GM23338 (cell line): Measurements from ENCODE around the gene TPST2. TPM values are rescaled to one million over a fixed set of nuclear protein-coding genes. Genes with fewer than 3 reads are reported as not detected.

Experiments used
- ATAC-seq: fragments of 200-7000 bp; cut with Tn5 transposase; 3 replicates; pipeline ENCODE4 v1.9.1; 2020
- DNase-seq: peaks from one replicate; pipeline ENCODE4 v3.0.0-alpha.2; 2015; ENCODE audit warnings: low spot score
- H2AFZ ChIP-seq: fragments of 200-600 bp; sonication (generic); 2 replicates; pipeline ENCODE4 v1.8.0; 2016; ENCODE audit warnings: antibody characterized with exemption, mild to moderate bottlenecking, moderate library complexity
- H3F3A ChIP-seq: fragments of 200-600 bp; sonication (generic); replicated peaks from 2 replicates; pipeline ENCODE4 v1.8.0; 2017; ENCODE audit warnings: antibody characterized with exemption, mixed run types, low read depth
- H3K27ac ChIP-seq: fragments of 200-600 bp; sonication (generic); 2 replicates; pipeline ENCODE4 v1.6.1; 2016; ENCODE audit warnings: low read depth
- H3K27me3 ChIP-seq: fragments of 200-600 bp; sonication (generic); 2 replicates; pipeline ENCODE4 v1.8.0; 2016; ENCODE audit warnings: mild to moderate bottlenecking, mixed run types, moderate library complexity; ENCODE audit not compliant: insufficient read depth
- H3K36me3 ChIP-seq: fragments of 200-600 bp; sonication (generic); 2 replicates; pipeline ENCODE4 v1.8.0; 2016; ENCODE audit warnings: mild to moderate bottlenecking; ENCODE audit not compliant: insufficient read depth
- H3K4me1 ChIP-seq: fragments of 200-600 bp; sonication (generic); 2 replicates; pipeline ENCODE4 v1.8.0; 2016; ENCODE audit warnings: mild to moderate bottlenecking, moderate library complexity; ENCODE audit not compliant: insufficient read depth
- H3K4me2 ChIP-seq: fragments of 200-600 bp; sonication (generic); 2 replicates; pipeline ENCODE4 v1.7.1; 2017; ENCODE audit warnings: mixed run types
- H3K4me3 ChIP-seq: fragments of 200-600 bp; sonication (generic); 2 replicates; pipeline ENCODE4 v1.6.1; 2016; ENCODE audit warnings: mixed run types
- H3K79me2 ChIP-seq: fragments of 200-600 bp; sonication (generic); replicated peaks from 2 replicates; pipeline ENCODE4 v1.8.0; 2017; ENCODE audit warnings: mild to moderate bottlenecking; ENCODE audit not compliant: insufficient read depth
- H3K9me2 ChIP-seq: fragments of 200-600 bp; sonication (generic); 2 replicates; pipeline ENCODE4 v1.8.0; 2017; ENCODE audit not compliant: insufficient read depth
- H4K20me1 ChIP-seq: fragments of 200-600 bp; sonication (generic); replicated peaks from 2 replicates; pipeline ENCODE4 v1.8.0; 2017; ENCODE audit warnings: mild to moderate bottlenecking; ENCODE audit not compliant: insufficient read depth
- H3K27ac Mint-ChIP-seq: 2 replicates; pipeline ENCODE4 v1.8.0; 2020; ENCODE audit warnings: inconsistent platforms, mild to moderate bottlenecking, moderate library complexity, mixed read lengths
- H3K27me3 Mint-ChIP-seq: 3 replicates; pipeline ENCODE4 v1.8.0; 2022; ENCODE audit warnings: low read depth, mild to moderate bottlenecking, moderate library complexity, mixed read lengths, inconsistent platforms; ENCODE audit not compliant: insufficient read depth, poor library complexity
- H3K36me3 Mint-ChIP-seq: 3 replicates; pipeline ENCODE4 v1.8.0; 2021; ENCODE audit warnings: low read depth, mild to moderate bottlenecking, inconsistent platforms, moderate library complexity, mixed read lengths
- H3K4me1 Mint-ChIP-seq: 3 replicates; pipeline ENCODE4 v1.8.0; 2020; ENCODE audit warnings: mild to moderate bottlenecking, inconsistent platforms, mixed read lengths
- H3K4me3 Mint-ChIP-seq: 3 replicates; pipeline ENCODE4 v1.8.0; 2021; ENCODE audit warnings: moderate library complexity, mild to moderate bottlenecking, inconsistent platforms, mixed read lengths
- H3K9me3 Mint-ChIP-seq: 3 replicates; pipeline ENCODE4 v1.8.0; 2020; ENCODE audit warnings: moderate library complexity, mild to moderate bottlenecking, inconsistent platforms, mixed read lengths
- EZH2 ChIP-seq: fragments of 200-600 bp; sonication (generic); IDR thresholded peaks from one replicate; pipeline ENCODE4 v1.8.0; 2017; ENCODE audit warnings: antibody characterized with exemption, mild to moderate bottlenecking, low read depth; ENCODE audit not compliant: unreplicated experiment
- POLR2AphosphoS5 ChIP-seq: IDR thresholded peaks from 2 replicates; pipeline ENCODE4 v1.6.1; 2016; ENCODE audit warnings: antibody characterized with exemption, low read depth
- STAT1 ChIP-seq: IDR thresholded peaks from one replicate; pipeline ENCODE4 v1.6.1; 2016; ENCODE audit warnings: antibody characterized with exemption; ENCODE audit not compliant: unreplicated experiment
- ZNF331 ChIP-seq: fragments of 250-450 bp; sonication (Bioruptor Pico); IDR thresholded peaks from 2 replicates; pipeline ENCODE4 v1.5.0; 2020; ENCODE audit warnings: low read depth, mild to moderate bottlenecking, moderate library complexity
- polyA plus RNA-seq: library from polyadenylated mRNA; unstranded; fragments of >200 nt; fragmentation: Nextera tagmentation; extraction: Ambion mirVana; gene quantifications from 2 replicates; pipeline ENCODE4 v1.2.1, GENCODE V29; 2016
- total RNA-seq: library from RNA; depleted of rRNA; stranded (reverse); fragments of >200 nt; shearing (Covaris generic); gene quantifications from 2 replicates; pipeline ENCODE4 v1.2.3, GENCODE V29; 2014
- TF ChIP-seq, protein P1 (sequence below): IDR thresholded peaks from 2 replicates; pipeline ENCODE4 v1.6.1; 2016; ENCODE audit warnings: antibody characterized with exemption
- TF ChIP-seq, protein P2 (sequence below), 2 experiments: fragments of 200-600 bp in 1 of 2; sonication (generic) in 1 of 2; conservative IDR thresholded peaks; 2 replicates each; pipeline versions ENCODE4 v1.5.1 to v1.6.1; 2016 to 2017; ENCODE audit warnings: antibody characterized with exemption in 2 of 2, low read depth in 2 of 2, mild to moderate bottlenecking in 2 of 2, moderate library complexity in 1 of 2

The TPST2 gene
- total and polyA plus RNA-seq, 2 experiments from 2014 or later, result 37.9 to 127 TPM

GRCh38 chr22:26479792-26480610 lies 109.9 kb downstream of the TPST2 start:
- Mint-ChIP-seq H3K27me3 (peaks cover 2% of the 10 kb centered on the region), H3K27ac (peak overlapping the region; percentile 9), H3K4me3 (peak overlapping the region; percentile 21), H3K4me1 (peaks cover 36% of the 10 kb centered on the region), H3K9me3 (0 out of 3 replicates have a peak, but pooled peaks cover 2% of the 10 kb centered on the region), H3K36me3 (peaks cover 34% of the 10 kb centered on the region)
- H3K36me3 ChIP-seq, result peaks cover 23% of the 10 kb centered on the region
- TF ChIP-seq, protein P1, sequence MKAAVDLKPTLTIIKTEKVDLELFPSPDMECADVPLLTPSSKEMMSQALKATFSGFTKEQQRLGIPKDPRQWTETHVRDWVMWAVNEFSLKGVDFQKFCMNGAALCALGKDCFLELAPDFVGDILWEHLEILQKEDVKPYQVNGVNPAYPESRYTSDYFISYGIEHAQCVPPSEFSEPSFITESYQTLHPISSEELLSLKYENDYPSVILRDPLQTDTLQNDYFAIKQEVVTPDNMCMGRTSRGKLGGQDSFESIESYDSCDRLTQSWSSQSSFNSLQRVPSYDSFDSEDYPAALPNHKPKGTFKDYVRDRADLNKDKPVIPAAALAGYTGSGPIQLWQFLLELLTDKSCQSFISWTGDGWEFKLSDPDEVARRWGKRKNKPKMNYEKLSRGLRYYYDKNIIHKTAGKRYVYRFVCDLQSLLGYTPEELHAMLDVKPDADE, result no peak
- TF ChIP-seq, protein P2, sequence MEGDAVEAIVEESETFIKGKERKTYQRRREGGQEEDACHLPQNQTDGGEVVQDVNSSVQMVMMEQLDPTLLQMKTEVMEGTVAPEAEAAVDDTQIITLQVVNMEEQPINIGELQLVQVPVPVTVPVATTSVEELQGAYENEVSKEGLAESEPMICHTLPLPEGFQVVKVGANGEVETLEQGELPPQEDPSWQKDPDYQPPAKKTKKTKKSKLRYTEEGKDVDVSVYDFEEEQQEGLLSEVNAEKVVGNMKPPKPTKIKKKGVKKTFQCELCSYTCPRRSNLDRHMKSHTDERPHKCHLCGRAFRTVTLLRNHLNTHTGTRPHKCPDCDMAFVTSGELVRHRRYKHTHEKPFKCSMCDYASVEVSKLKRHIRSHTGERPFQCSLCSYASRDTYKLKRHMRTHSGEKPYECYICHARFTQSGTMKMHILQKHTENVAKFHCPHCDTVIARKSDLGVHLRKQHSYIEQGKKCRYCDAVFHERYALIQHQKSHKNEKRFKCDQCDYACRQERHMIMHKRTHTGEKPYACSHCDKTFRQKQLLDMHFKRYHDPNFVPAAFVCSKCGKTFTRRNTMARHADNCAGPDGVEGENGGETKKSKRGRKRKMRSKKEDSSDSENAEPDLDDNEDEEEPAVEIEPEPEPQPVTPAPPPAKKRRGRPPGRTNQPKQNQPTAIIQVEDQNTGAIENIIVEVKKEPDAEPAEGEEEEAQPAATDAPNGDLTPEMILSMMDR (conservative IDR thresholded peaks at IDR 0.05; ENCODE audit: low read depth in 2 of 2), result no peak
- TF ChIP-seq ZNF331 (CRISPR knock-in tag) (no peak), EZH2 (no peak)
- H2AFZ ChIP-seq, result no peak overlapping the region
- H3F3A ChIP-seq, result peaks cover 15% of the 10 kb centered on the region
- H3K4me3 ChIP-seq, result no peak overlapping the region
- peak overlapping the region; percentile 52 for H3K4me2 ChIP-seq
- no peak overlapping the region for H3K27ac ChIP-seq
- peaks cover 27% of the 10 kb centered on the region for H3K4me1 ChIP-seq
- no peak for ATAC-seq
- H3K79me2 ChIP-seq, result peaks cover 56% of the 10 kb centered on the region
- H3K27me3 ChIP-seq, result no peaks in the 10 kb centered on the region
- no peaks in the 10 kb centered on the region for H3K9me2 ChIP-seq
- peaks cover 8% of the 10 kb centered on the region for H4K20me1 ChIP-seq
- DNase-seq, result no peak

DNA sequence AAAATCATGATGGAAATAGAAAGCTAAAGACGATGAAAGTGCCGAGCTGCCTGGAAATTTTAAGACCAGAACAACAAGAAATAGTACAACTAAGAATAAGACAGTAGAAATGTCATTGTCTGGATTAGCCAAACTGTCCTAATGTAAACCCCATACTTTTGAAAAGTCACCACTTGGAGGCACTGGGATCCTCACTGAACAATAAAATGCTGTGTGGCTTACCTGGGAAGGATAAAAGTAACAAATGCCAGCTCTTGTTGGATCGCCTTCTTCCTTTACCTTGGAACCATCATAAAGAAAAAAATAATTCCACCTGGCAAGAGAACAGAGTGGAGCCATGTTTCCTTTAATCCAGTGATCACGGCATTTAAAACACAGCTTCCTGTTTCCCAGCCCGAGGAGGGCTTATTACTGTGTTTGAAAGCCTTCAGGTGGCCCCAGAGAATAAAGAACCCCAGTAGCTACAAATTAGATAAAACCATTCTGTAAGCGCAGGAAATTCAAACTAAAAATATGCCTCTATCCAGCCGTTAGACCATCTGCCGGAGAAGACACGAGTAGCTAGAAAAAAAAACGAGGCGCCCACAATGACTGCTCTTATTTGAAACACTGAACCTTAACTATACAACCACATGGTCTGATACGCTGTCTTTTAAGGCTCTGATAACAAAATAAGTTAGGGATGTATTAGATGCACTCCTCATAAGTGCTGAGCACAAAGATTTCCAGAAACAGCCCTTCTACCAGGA lies 110.7 kb downstream of the TPST2 start:
- Mint-ChIP-seq H3K4me3 (peak overlapping the region; percentile 21), H3K36me3 (peaks cover 42% of the 10 kb centered on the region), H3K9me3 (0 out of 3 replicates have a peak, but pooled peaks cover 1% of the 10 kb centered on the region), H3K4me1 (peaks cover 32% of the 10 kb centered on the region), H3K27me3 (peaks cover 2% of the 10 kb centered on the region), H3K27ac (peak overlapping the region; percentile 9)
- H3K4me1 ChIP-seq, result peaks cover 22% of the 10 kb centered on the region
- H3K9me2 ChIP-seq, result no peaks in the 10 kb centered on the region
- H3K27me3 ChIP-seq, result no peaks in the 10 kb centered on the region
- H3K79me2 ChIP-seq, result peaks cover 48% of the 10 kb centered on the region
- DNase-seq (no peak), ATAC-seq (no peak)
- no peak overlapping the region for H2AFZ ChIP-seq
- peaks cover 13% of the 10 kb centered on the region for H3F3A ChIP-seq
- peaks cover 13% of the 10 kb centered on the region for H4K20me1 ChIP-seq
- H3K27ac ChIP-seq, result peak overlapping the region; percentile 15; the same call in 1 of the 2 replicates
- no peak overlapping the region for H3K4me3 ChIP-seq
- peak overlapping the region; percentile 52; the same call in 1 of the 2 replicates for H3K4me2 ChIP-seq
- TF ChIP-seq POLR2AphosphoS5 (no peak), STAT1 (no peak)
- H3K36me3 ChIP-seq, result peaks cover 28% of the 10 kb centered on the region
